Kidney tubule cell (primary cell): ENCODE measurements around the gene LRPPRC.

Experiments
- DNase-seq: peaks from one replicate; pipeline ENCODE4 v3.0.0-alpha.2; 2018; ENCODE audit warnings: low spot score

LRPPRC gene

DNA sequence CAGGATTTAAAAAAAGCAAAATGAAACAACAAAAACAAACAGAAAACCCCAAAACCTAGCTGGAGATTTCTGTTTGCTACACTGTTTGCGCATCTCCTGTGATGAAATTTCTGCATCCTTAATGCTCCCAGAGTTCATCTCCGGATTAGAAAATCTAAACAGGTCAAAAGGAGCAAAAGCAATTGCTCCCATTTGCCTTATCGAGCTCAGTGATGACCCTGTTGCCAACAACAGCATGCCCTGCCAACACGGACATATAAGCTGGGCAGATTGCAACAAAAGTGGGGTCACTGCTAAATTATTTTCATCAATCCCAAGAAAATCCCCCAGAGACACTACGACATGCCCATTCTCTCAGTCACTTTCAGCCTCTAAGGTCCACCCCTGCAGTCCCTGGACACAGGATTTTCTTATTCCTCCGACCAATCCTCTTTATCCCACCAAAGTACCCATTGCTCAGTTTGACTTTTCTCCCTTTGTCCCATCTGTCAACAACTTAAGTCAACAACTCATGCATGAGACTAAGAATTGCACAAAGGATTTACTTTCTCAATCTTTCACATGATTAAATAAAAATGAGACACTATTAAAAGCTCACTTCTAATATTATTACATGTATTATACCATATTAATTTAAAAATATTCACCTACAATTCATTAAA is 89.2 kb downstream of the LRPPRC start:
- no peak for DNase-seq

DNA sequence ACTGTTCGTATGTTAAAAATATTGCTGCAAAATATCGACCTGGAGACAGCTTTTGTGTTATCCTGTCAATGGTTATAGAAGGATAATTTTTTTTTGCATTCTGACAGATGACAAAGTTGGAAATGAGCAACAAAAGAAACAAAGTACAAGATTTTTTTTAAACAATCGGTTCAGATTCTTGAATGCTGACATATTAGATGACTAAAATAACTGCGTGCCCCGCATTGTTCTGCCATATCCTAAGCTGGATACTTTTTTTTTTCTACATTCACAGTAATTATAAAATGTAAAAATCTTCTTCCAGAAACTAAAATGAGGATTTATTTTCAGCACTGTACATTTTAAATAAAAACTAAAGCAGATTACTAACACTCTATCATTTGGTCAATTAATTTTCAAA is 89.9 kb downstream of the LRPPRC start:
- DNase-seq, result no peak

DNA sequence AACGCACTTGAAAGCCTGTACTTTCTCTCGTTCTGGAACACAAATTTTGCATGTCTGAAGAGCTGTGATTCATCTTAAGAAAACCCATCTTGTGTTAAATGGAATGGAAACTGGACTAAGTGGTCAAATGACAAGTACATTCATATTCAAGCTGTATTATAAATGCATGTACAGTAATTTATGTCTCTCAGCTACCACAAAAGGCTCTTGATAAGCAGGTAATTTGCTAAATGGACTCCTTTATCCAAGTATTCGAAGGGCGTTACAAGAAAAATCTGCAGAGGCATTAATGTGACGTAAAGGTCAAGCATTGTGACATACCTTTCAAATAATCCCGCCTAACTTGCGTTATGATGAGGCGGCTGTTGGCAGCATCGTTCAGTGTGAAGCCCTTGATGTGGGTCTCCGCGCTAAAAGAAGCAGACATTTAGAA is 90.4 kb downstream of the LRPPRC start:
- peak; percentile 42 for DNase-seq

DNA sequence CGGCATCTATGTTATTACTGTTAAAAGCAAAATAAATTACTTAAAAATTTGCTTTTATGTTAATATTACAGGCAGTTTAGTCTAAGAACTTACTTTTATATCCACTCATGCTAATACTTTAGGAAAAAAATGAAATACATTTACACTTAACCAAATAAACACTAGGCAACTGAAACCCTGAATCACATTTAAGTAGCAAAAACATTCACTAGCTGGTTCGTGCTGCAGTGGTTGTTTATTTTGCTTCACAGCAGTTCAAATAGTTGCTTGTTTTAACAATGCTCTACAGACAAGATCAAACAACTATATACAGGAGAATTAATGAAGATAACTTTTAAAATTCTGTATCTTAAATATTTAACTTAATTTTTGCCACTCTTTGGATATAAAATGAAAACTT is 96.2 kb downstream of the LRPPRC start:
- DNase-seq, result no peak

DNA sequence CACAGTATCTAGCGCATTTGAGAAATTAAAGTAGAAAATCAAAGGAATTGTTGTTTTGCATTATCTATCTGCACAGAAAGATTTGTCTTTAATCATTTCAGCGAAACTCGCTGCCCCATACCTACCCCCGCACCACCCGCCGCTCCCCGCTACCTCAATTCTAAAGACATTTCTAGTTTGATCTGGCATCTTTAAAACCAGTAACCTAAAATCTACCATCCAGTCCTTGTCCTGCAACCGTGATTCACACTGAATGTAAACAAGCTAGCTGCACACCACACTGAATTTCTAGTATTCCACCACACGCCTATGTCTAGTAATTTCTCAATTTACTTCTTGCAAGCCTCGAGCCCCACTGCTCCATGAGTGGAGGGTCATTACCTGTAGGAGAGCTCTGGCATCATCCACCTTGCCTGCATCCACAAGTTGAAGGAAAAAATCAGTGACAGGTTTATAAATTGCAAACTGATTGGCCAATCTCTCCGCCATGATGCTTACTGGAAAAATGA is 96.9 kb downstream of the LRPPRC start:
- no peak for DNase-seq

DNA sequence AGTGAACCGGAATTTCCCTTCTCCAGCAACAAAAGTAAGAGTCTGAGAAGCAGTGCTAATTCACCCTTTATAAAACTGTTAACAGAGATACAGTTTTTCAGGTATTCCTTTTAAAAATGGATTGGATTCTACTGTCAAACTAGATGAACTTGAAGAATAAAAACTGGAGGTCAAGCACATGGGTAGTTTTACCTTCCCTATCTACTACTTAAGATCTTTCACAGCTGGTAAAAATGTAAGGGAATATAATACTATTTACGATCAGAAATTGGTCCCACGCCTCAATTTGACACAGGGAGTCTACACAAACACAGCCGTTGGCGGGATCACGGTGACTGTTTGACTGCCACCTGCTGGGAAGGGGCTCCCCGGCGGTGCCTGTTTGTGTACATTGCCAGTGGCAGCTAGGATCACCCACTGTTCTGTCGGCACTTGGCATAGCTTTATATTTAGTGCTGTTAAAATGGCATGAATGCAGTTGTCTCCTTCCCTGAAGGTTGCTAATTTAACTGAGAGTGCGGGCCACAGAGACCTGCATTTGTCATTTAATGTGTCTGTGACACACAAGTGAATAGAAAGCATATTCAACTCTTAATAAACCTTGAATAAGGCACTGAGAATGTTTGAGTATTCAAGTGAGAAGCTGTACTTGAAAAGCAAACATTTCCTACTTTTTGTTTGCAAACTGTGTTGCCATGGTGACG is 97.5 kb downstream of the LRPPRC start:
- peak; percentile 12 for DNase-seq

DNA sequence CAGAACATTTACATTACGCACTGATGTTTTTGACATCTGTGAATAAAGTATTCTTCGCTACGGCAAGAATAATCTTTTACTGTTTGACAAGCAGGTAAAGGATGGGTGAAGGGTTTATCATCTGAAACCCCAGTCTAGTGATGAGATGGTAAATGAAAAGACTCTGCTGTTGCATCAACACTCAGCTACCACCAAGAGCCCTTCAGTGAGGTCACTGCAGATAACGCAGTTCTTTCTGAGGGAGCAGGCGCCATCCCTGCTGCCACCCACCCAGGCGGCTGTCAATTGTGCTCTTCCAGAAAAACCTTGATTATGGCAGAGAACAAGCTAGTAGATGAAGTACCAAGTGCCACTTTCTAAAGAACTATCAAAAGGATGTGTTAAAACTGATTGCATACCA is 98.3 kb downstream of the LRPPRC start:
- DNase-seq, result no peak

DNA sequence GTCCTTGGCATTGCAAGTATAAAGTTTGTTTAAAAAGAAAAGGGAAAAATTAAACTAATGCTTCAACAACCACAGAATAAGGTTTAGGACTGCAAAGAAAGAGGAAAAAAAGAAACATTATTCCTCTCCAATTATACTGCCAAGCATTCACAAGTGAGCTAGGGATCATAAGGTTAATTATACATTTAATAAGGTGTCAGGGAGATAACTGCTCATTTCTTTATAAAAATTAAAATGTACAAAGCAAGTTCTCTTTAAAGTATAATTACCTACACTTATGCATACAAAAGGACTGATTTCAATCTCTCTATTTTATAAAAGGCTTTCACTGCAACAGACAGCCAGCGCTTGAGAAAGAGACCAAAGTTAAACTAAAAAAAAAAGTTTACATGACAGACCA is 98.9 kb downstream of the LRPPRC start:
- no peak for DNase-seq

DNA sequence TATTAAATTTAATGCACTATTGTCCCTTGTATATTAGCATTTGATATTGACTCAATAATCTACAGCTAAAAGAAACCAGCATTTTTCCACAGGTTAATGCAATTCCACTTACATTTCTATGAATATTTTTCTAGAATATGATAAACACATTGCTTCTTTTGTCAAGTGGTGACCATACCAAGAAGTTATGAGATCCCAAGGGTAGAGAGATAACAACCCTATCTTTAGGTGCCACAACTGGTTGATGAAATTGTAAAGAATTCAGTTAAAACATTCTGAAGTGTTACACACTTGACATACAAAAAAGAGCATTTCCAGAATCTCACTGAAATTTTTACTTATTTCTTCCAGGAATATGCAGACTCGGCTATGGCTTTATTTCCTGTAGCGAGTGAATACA is 101.0 kb downstream of the LRPPRC start:
- no peak for DNase-seq

DNA sequence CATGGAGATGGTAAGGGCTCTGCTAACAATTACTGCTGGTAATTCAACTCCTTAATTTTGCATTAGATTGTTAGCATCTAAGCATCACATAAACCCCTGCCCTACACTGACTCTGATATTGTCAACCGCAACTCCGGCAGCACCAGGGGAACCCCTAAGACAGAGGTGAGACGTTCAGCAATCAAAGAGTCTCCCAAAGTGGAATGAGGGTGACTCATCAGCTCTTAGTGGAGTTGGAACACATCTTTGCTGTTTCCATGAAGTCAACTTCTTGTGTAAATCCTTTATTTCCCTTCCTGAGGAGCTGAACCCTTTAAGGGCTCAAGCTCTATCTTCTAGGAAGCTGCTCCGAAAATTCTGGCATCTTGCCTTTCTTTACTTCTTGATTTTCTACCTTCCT is 104.9 kb downstream of the LRPPRC start:
- DNase-seq, result no peak

DNA sequence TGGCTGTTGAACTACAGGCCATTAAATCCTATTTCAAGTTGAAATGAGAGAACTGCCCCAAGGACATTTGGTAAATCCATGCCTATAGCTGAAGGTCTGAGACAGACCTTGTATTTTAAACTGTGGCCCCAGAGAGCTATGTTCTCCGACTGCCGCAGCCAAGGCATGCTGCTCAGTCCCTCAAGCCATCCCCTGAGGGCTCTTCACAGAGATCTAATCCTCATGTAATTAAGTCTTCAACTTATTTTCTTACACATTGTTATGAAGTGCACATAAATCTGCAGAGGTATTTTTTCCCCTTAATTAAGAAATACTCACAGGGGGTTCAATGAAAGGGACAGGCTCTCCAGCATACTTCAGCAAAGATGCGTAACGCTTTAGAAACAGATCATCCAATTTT is 106.4 kb downstream of the LRPPRC start:
- no peak for DNase-seq

DNA sequence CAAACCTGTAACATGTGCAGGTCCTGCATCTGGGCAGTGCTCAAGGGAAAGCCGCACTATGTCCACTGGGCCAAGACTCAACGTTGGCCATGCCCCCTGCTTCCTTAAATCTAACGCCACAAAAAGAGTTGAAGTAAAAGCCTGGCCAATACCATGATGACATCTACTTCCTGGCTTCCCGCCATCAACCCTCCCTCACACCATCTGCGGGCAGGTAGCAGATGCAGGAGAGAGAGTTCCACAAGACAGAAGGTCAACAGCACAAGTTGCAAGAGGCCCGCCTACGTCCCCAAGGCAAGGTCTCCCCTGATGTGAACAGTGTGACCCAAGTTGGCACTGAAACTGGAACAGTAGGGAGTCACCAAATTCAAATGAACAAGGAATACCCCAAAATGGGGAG is 108.6 kb downstream of the LRPPRC start:
- DNase-seq, result no peak

DNA sequence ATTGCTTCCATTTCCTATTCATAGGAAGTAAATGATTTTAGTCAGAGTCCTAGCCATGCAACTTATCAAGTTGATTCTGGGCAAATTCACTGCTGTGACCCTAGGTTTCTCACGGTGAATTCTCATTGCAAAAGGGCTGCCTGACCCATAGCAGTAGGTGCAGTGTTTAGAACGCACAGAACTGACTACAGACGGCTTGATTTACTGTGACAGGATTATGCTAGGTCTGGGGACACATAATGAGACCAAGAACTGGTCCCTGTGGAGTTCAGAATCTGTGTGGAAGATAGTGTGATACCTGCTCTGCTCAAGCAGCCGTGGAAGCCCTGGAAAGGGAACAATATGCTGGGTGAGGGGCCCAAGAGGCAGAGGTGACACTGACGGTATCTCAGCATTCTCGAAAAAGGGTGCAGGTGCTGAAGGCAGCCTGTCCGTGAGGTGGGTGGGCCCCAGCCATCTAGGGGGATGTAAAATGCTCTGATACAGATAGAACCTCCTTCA is 110.6 kb downstream of the LRPPRC start:
- no peak for DNase-seq

DNA sequence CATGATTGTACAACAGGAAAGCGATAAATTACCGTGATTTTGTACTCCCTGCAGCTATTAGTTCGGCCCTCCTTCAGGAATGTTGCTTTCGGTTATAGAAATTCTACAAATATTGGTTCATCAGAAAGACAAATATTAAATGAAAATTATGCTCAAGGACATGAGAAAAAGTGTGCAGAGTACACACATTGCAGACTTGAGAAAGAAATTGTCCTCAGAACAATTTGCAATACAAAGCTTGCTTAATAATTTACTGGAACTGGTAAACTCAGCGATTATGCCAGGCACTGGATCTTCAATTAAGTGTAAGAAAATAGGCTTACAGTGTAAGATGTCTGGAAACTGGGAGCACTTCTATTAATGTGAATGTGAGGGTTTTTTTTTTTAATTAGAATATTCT is 111.1 kb downstream of the LRPPRC start:
- DNase-seq, result no peak

DNA sequence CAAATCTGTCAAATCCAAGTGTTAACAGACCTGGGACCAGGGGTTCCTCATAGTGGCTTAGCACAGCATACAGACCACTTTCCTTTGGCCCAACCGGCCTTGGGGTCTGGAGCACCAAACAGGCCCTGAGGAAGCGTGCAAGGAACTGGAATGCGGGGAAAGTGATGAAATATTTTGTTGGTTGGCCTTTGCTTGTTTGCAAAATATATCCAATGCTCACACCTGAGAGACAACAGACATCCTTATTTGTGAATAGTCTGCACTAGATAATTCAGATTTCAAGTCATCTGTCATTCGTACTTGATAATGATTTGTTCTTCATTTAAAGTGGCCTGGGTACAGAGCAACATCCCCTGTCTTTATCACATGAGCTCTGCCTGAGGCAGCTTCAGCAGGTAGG is 113.5 kb downstream of the LRPPRC start:
- DNase-seq, result no peak

DNA sequence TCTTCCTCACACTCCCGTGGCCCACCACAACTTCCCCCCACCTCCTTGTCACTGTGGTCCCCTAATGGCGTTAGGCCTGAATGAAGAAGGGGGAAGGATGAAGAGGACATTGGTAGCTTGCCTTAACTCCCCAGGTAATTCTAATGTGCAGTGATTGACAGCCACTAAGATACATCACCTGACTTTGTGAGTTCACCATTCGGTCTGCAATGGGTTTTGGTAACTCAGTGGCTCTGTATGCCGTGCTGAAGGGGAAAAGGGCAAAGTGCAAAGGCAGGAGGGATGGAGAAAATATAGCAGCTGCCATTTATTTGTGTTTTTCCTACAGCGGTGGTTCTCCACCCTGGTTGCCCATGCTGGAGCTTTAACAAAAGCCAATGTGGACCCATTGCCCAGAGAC is 114.8 kb downstream of the LRPPRC start:
- DNase-seq, result no peak

DNA sequence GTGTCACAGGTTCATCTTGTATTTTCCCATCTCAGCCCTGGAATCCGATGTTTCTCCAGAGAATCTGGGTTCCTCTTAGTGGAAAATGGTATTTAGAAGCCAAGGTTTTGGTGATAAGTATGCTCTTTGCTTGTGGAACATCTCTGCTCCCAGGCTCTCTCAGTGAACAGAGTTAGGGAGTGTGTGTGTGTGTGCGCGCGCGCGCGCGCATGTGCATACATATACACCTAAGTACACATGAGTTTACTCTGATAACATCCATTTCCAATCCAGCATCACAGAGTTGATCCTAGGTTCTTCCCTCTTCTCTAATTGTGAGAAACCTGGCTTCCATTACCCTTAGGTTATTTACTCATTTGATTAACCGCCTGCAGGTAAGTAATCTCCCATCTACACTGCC is 115.3 kb downstream of the LRPPRC start:
- DNase-seq, result no peak

DNA sequence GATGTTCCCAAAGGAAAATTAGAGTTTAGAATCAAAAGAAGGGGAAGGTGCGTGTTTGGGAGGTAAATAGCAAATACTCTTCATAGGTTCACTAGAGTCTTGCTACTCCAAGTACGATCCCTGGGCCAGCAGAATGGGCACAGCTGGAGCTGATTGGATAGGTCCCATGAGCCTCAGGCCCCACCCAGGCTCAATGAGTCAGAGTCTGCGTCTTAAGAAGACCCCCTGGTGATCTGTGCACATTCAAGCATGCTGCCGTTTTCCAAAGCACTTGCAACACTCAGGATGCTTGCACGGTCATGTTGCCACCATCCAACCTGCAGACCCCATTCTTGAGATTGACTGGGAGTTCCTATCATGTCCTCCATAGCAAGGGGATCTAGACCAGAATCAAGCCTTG is 116.5 kb downstream of the LRPPRC start:
- no peak for DNase-seq

DNA sequence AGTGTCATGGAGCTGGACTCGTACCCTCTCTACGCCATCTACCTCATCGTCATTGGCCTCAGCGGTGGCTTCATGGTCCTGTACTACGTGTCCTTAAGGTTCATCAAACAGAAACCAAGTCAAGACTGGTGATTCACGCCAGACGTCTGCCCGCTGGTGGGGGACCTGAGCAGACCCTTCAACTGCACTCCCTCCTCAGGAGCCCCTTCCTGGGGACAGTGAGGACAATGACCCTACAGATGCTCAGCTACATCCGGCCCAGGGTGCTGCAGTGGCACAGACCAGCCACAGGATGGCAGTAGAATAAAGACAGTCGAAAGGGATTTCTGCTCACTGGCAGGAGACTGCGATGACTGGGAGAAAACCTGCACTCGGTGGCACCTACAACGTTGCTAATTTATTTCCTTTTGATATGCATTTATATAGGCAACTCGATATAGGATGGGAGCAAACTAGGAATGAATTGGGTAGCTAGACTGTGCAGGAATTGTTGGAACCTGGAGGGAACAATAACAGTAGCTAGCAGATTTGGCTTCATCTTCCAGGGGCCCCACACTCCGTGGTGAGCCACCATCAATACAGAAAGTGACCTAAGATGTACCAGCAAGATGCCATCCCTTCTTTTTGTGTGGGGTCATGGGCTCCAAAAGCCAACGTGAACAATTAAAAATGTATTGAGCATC is 117.9 kb downstream of the LRPPRC start:
- DNase-seq, result peak; percentile 61

DNA sequence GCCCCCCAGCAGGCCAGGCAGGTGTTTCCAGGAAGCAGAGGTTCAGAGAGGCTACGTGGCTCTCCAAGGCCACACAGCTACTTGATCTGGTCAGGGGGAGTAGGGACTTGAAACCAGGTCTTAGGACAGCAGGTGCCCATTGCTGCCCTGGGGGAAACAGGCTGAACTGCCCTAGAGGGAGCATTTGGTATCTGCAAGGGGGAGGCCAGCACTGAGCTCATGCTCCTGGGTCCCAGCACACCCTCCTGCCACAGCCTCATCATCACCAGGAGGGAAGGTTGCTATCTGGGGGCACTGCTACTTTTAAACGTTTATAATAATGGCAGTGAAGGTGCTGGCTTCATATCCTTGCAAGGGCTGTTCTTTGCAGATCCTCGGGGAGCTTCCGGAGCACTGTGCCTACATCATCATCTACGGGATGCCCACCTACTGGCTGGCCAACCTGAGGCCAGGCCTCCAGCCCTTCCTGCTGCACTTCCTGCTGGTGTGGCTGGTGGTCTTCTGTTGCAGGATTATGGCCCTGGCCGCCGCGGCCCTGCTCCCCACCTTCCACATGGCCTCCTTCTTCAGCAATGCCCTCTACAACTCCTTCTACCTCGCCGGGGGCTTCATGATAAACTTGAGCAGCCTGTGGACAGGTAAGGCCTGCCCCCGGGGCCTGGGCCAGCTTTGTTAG is 120.9 kb downstream of the LRPPRC start:
- no peak for DNase-seq

DNA sequence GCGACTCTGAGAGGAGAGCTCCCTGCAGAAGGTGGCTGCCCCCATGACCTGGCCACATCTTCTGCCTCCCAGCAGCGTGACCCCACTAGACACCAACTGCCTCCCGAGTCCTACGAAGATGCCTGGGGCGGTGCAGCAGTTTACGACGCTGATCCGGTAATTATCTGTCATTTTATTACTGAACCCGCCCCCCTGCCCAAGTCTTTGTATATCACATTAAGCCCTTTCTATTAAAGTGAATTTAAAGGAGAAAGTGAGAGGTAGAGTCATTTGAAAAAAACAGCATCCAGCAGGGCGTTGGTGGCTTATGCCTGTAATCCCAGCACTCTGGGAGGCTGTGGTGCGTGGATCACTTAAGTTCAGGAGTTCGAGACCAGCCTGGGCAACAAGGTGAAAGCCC is 123.6 kb downstream of the LRPPRC start:
- no peak for DNase-seq

DNA sequence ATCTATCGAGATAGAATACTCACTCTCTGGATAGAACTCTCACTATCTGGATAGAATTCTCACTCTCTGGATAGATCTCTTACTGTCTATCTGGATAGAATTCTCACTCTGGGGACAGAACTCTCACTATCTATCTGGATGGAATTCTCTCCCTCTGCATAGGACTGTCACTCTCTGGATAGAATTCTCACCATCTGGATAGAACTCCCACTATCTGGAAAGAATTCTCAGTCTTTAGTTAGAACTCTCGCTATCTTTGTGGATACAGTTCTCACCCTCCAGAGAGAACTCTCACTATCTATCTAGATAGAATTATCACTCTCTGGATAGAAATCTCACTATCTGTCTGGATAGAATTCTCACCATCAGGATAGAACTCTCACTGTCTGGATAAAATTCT is 140.5 kb downstream of the LRPPRC start:
- DNase-seq, result no peak

DNA sequence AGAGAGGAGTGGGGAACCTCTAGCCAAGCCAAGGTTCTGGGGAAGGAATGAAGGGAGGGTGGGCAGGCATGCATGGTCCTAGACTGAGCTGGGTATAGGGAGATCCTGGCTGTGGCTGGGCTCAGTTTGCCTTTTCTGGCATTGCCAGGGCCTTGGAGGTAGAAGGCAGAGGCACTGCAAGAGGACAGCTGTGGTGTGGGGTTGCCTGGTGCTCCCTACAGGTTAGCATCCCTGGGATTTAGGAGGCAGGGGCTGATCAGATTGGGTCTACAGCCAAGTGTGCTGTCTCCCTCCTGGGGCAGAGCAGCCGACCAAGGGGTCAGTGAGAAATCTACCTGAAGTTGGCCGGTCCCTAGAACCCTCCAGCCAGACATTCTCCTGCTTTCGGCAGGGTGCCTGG is 141.1 kb downstream of the LRPPRC start:
- DNase-seq, result no peak
